ENCODE measurements around the gene IDUA.

The IDUA gene

GRCh38 chr4:1017706-1018105, 30.9 kb downstream of the IDUA start:
- TF ChIP-seq EZH2phosphoT487 (conservative IDR thresholded peaks at IDR 0.05; ENCODE audit: low read length) (no peak), CTCF (IDR thresholded peaks at IDR 0.05; ENCODE audit: insufficient read depth, low read length, poor library complexity, severe bottlenecking) (no peak)
- no peaks in the 10 kb centered on the region for H3K9me2 ChIP-seq (replicated peaks; ENCODE audit: insufficient read depth, low read length)
- H4K20me1 ChIP-seq (ENCODE audit: low read depth, low read length): no peaks in the 10 kb centered on the region
- no peaks in the 10 kb centered on the region for H3K36me3 ChIP-seq (ENCODE audit: low read length)
- no peak overlapping the region for H3K4me3 ChIP-seq (ENCODE audit: insufficient read depth, low read length, poor library complexity, severe bottlenecking)
- H3F3A ChIP-seq (ENCODE audit: insufficient read depth): no peaks in the 10 kb centered on the region
- no peaks in the 10 kb centered on the region for H3K9me3 ChIP-seq (ENCODE audit: insufficient read depth, low read length)
- no peaks in the 10 kb centered on the region for H3K79me2 ChIP-seq (ENCODE audit: insufficient read depth, low read length)
- no peak overlapping the region for H3K27ac ChIP-seq (ENCODE audit: low read depth, low read length)
- no peak overlapping the region for H3K9ac ChIP-seq (ENCODE audit: low read length)
- no peaks in the 10 kb centered on the region for H3K27me3 ChIP-seq (ENCODE audit: low read length)
- no peak overlapping the region for H3K4me2 ChIP-seq (ENCODE audit: low read depth, low read length, poor library complexity, severe bottlenecking)
- H2AFZ ChIP-seq (ENCODE audit: low read depth, low read length, severe bottlenecking): no peak overlapping the region

GRCh38 chr4:1018147-1019020, 31.5 kb downstream of the IDUA start:
- TF ChIP-seq CTCF (IDR thresholded peaks at IDR 0.05; ENCODE audit: insufficient read depth, low read length, poor library complexity, severe bottlenecking) (no peak), EZH2phosphoT487 (conservative IDR thresholded peaks at IDR 0.05; ENCODE audit: low read length) (no peak)
- Histone ChIP-seq H3K27ac (ENCODE audit: low read depth, low read length) (no peak overlapping the region), H3K4me3 (ENCODE audit: insufficient read depth, low read length, poor library complexity, severe bottlenecking) (no peak overlapping the region), H3K36me3 (ENCODE audit: low read length) (no peaks in the 10 kb centered on the region), H3K79me2 (ENCODE audit: insufficient read depth, low read length) (no peaks in the 10 kb centered on the region), H3K27me3 (ENCODE audit: low read length) (no peaks in the 10 kb centered on the region), H3K9me2 (replicated peaks; ENCODE audit: insufficient read depth, low read length) (no peaks in the 10 kb centered on the region), H2AFZ (ENCODE audit: low read depth, low read length, severe bottlenecking) (no peak overlapping the region), H3K4me2 (ENCODE audit: low read depth, low read length, poor library complexity, severe bottlenecking) (no peak overlapping the region), H4K20me1 (ENCODE audit: low read depth, low read length) (no peaks in the 10 kb centered on the region), H3F3A (ENCODE audit: insufficient read depth) (no peaks in the 10 kb centered on the region), H3K9ac (ENCODE audit: low read length) (no peak overlapping the region), H3K9me3 (ENCODE audit: insufficient read depth, low read length) (no peaks in the 10 kb centered on the region)

GRCh38 chr4:1019320-1019719, 32.5 kb downstream of the IDUA start:
- no peak overlapping the region for H3K9ac ChIP-seq (ENCODE audit: low read length)
- no peaks in the 10 kb centered on the region for H3K79me2 ChIP-seq (ENCODE audit: insufficient read depth, low read length)
- H3F3A ChIP-seq (ENCODE audit: insufficient read depth): no peaks in the 10 kb centered on the region
- H3K9me3 ChIP-seq (ENCODE audit: insufficient read depth, low read length): no peaks in the 10 kb centered on the region
- H3K4me3 ChIP-seq (ENCODE audit: insufficient read depth, low read length, poor library complexity, severe bottlenecking): no peak overlapping the region
- H3K4me2 ChIP-seq (ENCODE audit: low read depth, low read length, poor library complexity, severe bottlenecking): no peak overlapping the region
- H3K27ac ChIP-seq (ENCODE audit: low read depth, low read length): no peak overlapping the region
- no peaks in the 10 kb centered on the region for H3K36me3 ChIP-seq (ENCODE audit: low read length)
- TF ChIP-seq CTCF (IDR thresholded peaks at IDR 0.05; ENCODE audit: insufficient read depth, low read length, poor library complexity, severe bottlenecking) (no peak), EZH2phosphoT487 (conservative IDR thresholded peaks at IDR 0.05; ENCODE audit: low read length) (no peak)
- no peak overlapping the region for H2AFZ ChIP-seq (ENCODE audit: low read depth, low read length, severe bottlenecking)
- no peaks in the 10 kb centered on the region for H4K20me1 ChIP-seq (ENCODE audit: low read depth, low read length)
- H3K9me2 ChIP-seq (replicated peaks; ENCODE audit: insufficient read depth, low read length): no peaks in the 10 kb centered on the region
- no peaks in the 10 kb centered on the region for H3K27me3 ChIP-seq (ENCODE audit: low read length)

Measured in SU-DHL-6 (cell line).